GM12864 (cell line): ENCODE results near the gene TMEM213.

ENCODE experiments used
- DNase-seq: peaks from one replicate; pipeline ENCODE4 v3.0.0-alpha.2; 2011; ENCODE audit warnings: low read depth
- H3K4me3 ChIP-seq: 2 replicates; pipeline ENCODE4 v1.5.1; 2011; ENCODE audit warnings: mild to moderate bottlenecking, low read depth, low read length, control low read depth
- TF ChIP-seq, protein P1 (sequence below): IDR thresholded peaks from 2 replicates; pipeline ENCODE4 v1.5.1; 2011; ENCODE audit warnings: low read depth, mild to moderate bottlenecking, moderate library complexity, low read length, control low read depth, inconsistent platforms; ENCODE audit errors: missing control alignments

The TMEM213 gene

GRCh38 chr7:138871814-138872090, 74.0 kb downstream of the TMEM213 start:
- TF ChIP-seq, protein P1, sequence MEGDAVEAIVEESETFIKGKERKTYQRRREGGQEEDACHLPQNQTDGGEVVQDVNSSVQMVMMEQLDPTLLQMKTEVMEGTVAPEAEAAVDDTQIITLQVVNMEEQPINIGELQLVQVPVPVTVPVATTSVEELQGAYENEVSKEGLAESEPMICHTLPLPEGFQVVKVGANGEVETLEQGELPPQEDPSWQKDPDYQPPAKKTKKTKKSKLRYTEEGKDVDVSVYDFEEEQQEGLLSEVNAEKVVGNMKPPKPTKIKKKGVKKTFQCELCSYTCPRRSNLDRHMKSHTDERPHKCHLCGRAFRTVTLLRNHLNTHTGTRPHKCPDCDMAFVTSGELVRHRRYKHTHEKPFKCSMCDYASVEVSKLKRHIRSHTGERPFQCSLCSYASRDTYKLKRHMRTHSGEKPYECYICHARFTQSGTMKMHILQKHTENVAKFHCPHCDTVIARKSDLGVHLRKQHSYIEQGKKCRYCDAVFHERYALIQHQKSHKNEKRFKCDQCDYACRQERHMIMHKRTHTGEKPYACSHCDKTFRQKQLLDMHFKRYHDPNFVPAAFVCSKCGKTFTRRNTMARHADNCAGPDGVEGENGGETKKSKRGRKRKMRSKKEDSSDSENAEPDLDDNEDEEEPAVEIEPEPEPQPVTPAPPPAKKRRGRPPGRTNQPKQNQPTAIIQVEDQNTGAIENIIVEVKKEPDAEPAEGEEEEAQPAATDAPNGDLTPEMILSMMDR, result no peak
- no peak for DNase-seq
- H3K4me3 ChIP-seq, result no peak overlapping the region

DNA sequence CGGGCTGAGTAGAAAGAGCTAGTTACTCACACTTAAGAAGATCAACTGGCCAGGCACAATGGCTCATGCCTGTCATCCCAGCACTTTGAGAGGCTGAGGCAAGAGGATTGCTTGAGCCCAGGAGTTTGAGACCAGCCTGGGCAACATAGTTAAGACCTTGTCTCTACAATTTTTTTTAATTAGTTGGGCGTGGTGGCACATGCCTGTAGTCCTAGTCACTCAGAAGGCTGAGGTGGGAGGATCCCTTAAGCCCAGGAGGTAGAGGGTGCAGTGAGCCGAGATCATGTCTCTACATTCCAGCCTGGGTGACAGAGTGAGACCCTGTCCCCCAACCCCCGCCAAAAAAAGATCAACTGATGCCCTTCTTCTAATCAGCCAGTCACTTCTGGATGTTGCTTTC, 74.8 kb downstream of the TMEM213 start:
- TF ChIP-seq, protein P1, result no peak
- no peak overlapping the region for H3K4me3 ChIP-seq
- DNase-seq, result no peak

- DNase-seq, result no peak
- H3K4me3 ChIP-seq, result no peak overlapping the region
- TF ChIP-seq, protein P1, result no peak
These were observed 75.6 kb downstream of the TMEM213 start for GRCh38 chr7:138873220-138873892.

GRCh38 chr7:138875794-138876193, 78.0 kb downstream of the TMEM213 start:
- DNase-seq, result no peak
- TF ChIP-seq, protein P1, result no peak
- no peak overlapping the region for H3K4me3 ChIP-seq

- TF ChIP-seq, protein P1, result no peak
- no peak for DNase-seq
- no peak overlapping the region for H3K4me3 ChIP-seq
These were observed 78.5 kb downstream of the TMEM213 start for GRCh38 chr7:138876326-138876725.

- TF ChIP-seq, protein P1, result no peak
- DNase-seq, result no peak
- no peak overlapping the region for H3K4me3 ChIP-seq
These were observed 80.3 kb downstream of the TMEM213 start for GRCh38 chr7:138878051-138878450.

- TF ChIP-seq, protein P1, result no peak
- H3K4me3 ChIP-seq, result no peak overlapping the region
- no peak for DNase-seq
These were observed 81.1 kb downstream of the TMEM213 start for GRCh38 chr7:138878856-138879255.
